GM13976 (cell line): ENCODE measurements around the gene KAT7.

Experiments
- DNase-seq: peaks from one replicate; pipeline ENCODE4 v3.0.0; 2012; ENCODE audit warnings: low spot score
- CTCF ChIP-seq: IDR thresholded peaks from 2 replicates; pipeline ENCODE4 v1.5.1; 2012; ENCODE audit warnings: borderline replicate concordance, mild to moderate bottlenecking; ENCODE audit not compliant: insufficient read depth; ENCODE audit errors: extremely low read depth, missing control alignments, control extremely low read depth
- in situ Hi-C: fragments of 300-500 bp; cut with MboI; formaldehyde crosslinking; loops from one replicate; pipeline ENCODE4 v1.12.0; 2022; ENCODE audit warnings: low sequenced_read_pairs, mixed read lengths, inconsistent platforms; ENCODE audit not compliant: unreplicated experiment

KAT7 gene

GRCh38 chr17:49834118-49834743 lies 45.8 kb downstream of the KAT7 start:
- in situ Hi-C loops: no loop called here
- no peak for DNase-seq
- TF ChIP-seq CTCF: no peak

- TF ChIP-seq CTCF: no peak
- in situ Hi-C loops: no loop called here
- no peak for DNase-seq
Measured at GRCh38 chr17:49835472-49835871, 47.0 kb downstream of the KAT7 start.

- no peak for TF ChIP-seq CTCF
- no peak for DNase-seq
- in situ Hi-C loops: no loop called here
Measured at GRCh38 chr17:49836111-49837030, 47.9 kb downstream of the KAT7 start.

- in situ Hi-C loops: no loop called here
- no peak for DNase-seq
- TF ChIP-seq CTCF: no peak
Measured at GRCh38 chr17:49839455-49839854, 51.0 kb downstream of the KAT7 start.

GRCh38 chr17:49841548-49841947 lies 53.1 kb downstream of the KAT7 start:
- in situ Hi-C loops: loop anchor here (10.0 kb wide), 1 partner anchor 267 kb away; the partner anchor contains the start of gene NXPH3
- no peak for TF ChIP-seq CTCF
- no peak for DNase-seq

GRCh38 chr17:49842371-49842770 lies 53.9 kb downstream of the KAT7 start:
- TF ChIP-seq CTCF: no peak
- no peak for DNase-seq
- in situ Hi-C loops: loop anchor here (10.0 kb wide), 1 partner anchor 268 kb away; the partner anchor contains the start of gene NXPH3
